Natural killer cell (primary cell): Measurements from ENCODE around the gene TNS3. TPM values are rescaled to one million over a fixed set of nuclear protein-coding genes. Genes with fewer than 3 reads are reported as not detected.

Source experiments
- ATAC-seq, 3 donors: fragments of 150-1000 bp in 2 of 3; fragments of 200-7000 bp in 1 of 3; cut with Tn5 transposase; 1 replicate in 1 of 3; 2 replicates in 2 of 3; pipeline ENCODE4 v1.10.0; 2021; ENCODE audit warnings: mild to moderate bottlenecking in 2 of 3, moderate library complexity in 2 of 3
- DNase-seq, 2 donors: peaks; one replicate each; pipeline versions ENCODE4 v3.0.0 to v3.0.0-alpha.2; 2013 to 2021; ENCODE audit warnings: mixed read lengths in 1 of 2
- H3K27ac ChIP-seq: one replicate; pipeline ENCODE4 v1.5.1; 2013; ENCODE audit warnings: mild to moderate bottlenecking, low read length
- H3K27me3 ChIP-seq: one replicate; pipeline ENCODE4 v1.6.1; 2013; ENCODE audit warnings: low read length; ENCODE audit not compliant: control insufficient read depth, insufficient read depth
- H3K36me3 ChIP-seq: one replicate; pipeline ENCODE4 v1.6.1; 2013; ENCODE audit warnings: low read length; ENCODE audit not compliant: control insufficient read depth, insufficient read depth
- H3K4me1 ChIP-seq: one replicate; pipeline ENCODE4 v1.6.1; 2013; ENCODE audit warnings: low read length; ENCODE audit not compliant: control insufficient read depth, insufficient read depth
- H3K4me3 ChIP-seq: one replicate; pipeline ENCODE4 v1.5.1; 2013; ENCODE audit warnings: low read length
- H3K9me3 ChIP-seq: one replicate; pipeline ENCODE4 v1.6.1; 2013; ENCODE audit warnings: low read length; ENCODE audit not compliant: control insufficient read depth, insufficient read depth
- H3K27ac Mint-ChIP-seq, 2 donors: one replicate each; pipeline ENCODE4 v1.8.0; 2022; ENCODE audit warnings: mild to moderate bottlenecking in 2 of 2, mixed read lengths in 2 of 2, moderate library complexity in 1 of 2
- H3K27me3 Mint-ChIP-seq, 2 donors: one replicate each; pipeline ENCODE4 v1.8.0; 2022; ENCODE audit warnings: low read depth in 2 of 2, mixed read lengths in 2 of 2
- H3K36me3 Mint-ChIP-seq: one replicate; pipeline ENCODE4 v1.8.0; 2022; ENCODE audit warnings: mixed read lengths
- H3K4me1 Mint-ChIP-seq, 2 donors: one replicate each; pipeline ENCODE4 v1.8.0; 2022; ENCODE audit warnings: mixed read lengths in 2 of 2
- H3K4me3 Mint-ChIP-seq: one replicate; pipeline ENCODE4 v1.8.0; 2022; ENCODE audit warnings: mild to moderate bottlenecking, moderate library complexity, mixed read lengths
- H3K9me3 Mint-ChIP-seq, 2 donors: one replicate each; pipeline ENCODE4 v1.8.0; 2022; ENCODE audit warnings: mixed read lengths in 2 of 2
- WGBS: methylation state at CpG from one replicate; pipeline ENCODE4 v1.1.7; 2013; ENCODE audit warnings: missing lambda C conversion rate; ENCODE audit not compliant: insufficient coverage; 5-methylcytosine and 5-hydroxymethylcytosine counted together
- intact Hi-C: fragments of 100-400 bp; cut with micrococcal nuclease; formaldehyde crosslinking; loops from one replicate; pipeline ENCODE4 v1.14.2; 2022
- total RNA-seq, 4 donors: library from RNA; stranded (reverse); fragments of 120-200 nt in 1 of 4; gene quantifications; one replicate each; pipeline versions ENCODE4 v1.2.3 to v1.2.4, GENCODE V29; 2013 to 2022
- TF ChIP-seq, protein P1 (sequence below): fragments of 200-600 bp; IDR thresholded peaks from one replicate; pipeline ENCODE4 v1.8.0; 2022; ENCODE audit warnings: antibody characterized with exemption

TNS3 gene
- total RNA-seq, 3 donors from 2014 or later (not counting 1 experiment from before 2014, with no cell fraction given): 1.6 to 3.5 (median 2.9) TPM

DNA sequence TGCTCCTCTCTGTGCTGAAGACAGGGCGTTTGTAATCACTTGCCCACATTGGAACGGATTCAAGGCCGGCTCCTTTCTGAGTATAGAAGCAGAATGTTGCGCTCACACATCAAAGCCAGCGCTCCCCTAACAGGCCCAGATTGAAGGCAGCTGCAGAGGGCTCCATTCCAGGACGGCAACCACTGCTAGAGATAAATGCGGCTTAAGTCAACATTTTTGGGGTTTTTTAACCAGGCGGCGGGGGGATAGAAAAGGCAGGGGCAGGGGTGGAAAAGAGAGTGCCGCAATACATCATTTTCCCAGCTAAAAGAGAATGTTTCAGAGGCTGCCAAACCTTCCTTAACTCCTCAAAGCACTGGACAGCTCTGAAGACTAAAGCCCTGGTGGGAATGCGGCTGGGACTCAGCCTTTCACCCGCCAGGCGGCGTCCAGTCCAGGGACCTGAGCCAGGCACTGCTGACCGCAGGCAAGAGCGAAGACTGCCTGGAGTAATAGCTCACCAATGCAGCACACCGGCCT is 189.6 kb downstream of the TNS3 start:
- no peak overlapping the region for H3K4me3 Mint-ChIP-seq
- no peaks in the 10 kb centered on the region for H3K36me3 Mint-ChIP-seq
- no peak overlapping the region for H3K27ac Mint-ChIP-seq
- no peaks in the 10 kb centered on the region for H3K27me3 ChIP-seq
- intact Hi-C loops: no loop called here
- no peak for ATAC-seq
- no peak for DNase-seq
- no peaks in the 10 kb centered on the region for H3K4me1 Mint-ChIP-seq
- H3K36me3 ChIP-seq: no peaks in the 10 kb centered on the region
- H3K4me1 ChIP-seq: no peaks in the 10 kb centered on the region
- no peaks in the 10 kb centered on the region for H3K9me3 ChIP-seq
- TF ChIP-seq, protein P1, sequence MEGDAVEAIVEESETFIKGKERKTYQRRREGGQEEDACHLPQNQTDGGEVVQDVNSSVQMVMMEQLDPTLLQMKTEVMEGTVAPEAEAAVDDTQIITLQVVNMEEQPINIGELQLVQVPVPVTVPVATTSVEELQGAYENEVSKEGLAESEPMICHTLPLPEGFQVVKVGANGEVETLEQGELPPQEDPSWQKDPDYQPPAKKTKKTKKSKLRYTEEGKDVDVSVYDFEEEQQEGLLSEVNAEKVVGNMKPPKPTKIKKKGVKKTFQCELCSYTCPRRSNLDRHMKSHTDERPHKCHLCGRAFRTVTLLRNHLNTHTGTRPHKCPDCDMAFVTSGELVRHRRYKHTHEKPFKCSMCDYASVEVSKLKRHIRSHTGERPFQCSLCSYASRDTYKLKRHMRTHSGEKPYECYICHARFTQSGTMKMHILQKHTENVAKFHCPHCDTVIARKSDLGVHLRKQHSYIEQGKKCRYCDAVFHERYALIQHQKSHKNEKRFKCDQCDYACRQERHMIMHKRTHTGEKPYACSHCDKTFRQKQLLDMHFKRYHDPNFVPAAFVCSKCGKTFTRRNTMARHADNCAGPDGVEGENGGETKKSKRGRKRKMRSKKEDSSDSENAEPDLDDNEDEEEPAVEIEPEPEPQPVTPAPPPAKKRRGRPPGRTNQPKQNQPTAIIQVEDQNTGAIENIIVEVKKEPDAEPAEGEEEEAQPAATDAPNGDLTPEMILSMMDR: no peak
- no peak overlapping the region for H3K27ac ChIP-seq
- peaks cover 5 to 9% of the 10 kb centered on the region in 2 donors for H3K27me3 Mint-ChIP-seq
- WGBS: 93% methylated on average over 16 of the region's 17 CpGs
- H3K4me3 ChIP-seq: no peak overlapping the region
- no peaks in the 10 kb centered on the region for H3K9me3 Mint-ChIP-seq

DNA sequence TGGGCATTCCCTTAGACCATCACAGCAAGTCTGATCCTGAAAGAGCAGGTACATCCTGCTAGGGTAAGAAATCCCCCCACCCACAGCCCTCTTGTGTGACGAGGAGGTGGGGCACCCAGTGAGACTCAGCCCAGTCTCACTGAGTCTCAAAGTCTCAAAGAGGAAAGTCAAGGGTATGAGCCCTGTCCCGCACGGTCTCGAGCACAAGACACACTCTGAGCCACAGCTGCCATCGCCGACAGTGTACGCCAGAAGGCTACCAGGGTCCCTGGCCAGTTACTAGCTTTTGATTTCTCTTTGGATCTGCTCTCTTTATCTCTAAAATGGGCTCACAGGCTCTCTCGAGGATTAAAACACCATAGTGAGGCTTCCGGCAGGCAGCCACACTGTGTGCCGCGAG is 190.2 kb downstream of the TNS3 start:
- ATAC-seq: no peak
- no peaks in the 10 kb centered on the region for H3K9me3 ChIP-seq
- Mint-ChIP-seq H3K4me1 (no peaks in the 10 kb centered on the region), H3K9me3 (no peaks in the 10 kb centered on the region), H3K4me3 (no peak overlapping the region), H3K36me3 (no peaks in the 10 kb centered on the region), H3K27ac (no peak overlapping the region), H3K27me3 (peaks cover 5 to 9% of the 10 kb centered on the region in 2 donors)
- intact Hi-C loops: no loop called here
- no peaks in the 10 kb centered on the region for H3K4me1 ChIP-seq
- H3K4me3 ChIP-seq: no peak overlapping the region
- no peak for DNase-seq
- no peaks in the 10 kb centered on the region for H3K36me3 ChIP-seq
- TF ChIP-seq, protein P1: no peak
- 88% methylated on average over 11 of the region's 11 CpGs for WGBS
- H3K27ac ChIP-seq: no peak overlapping the region
- no peaks in the 10 kb centered on the region for H3K27me3 ChIP-seq

DNA sequence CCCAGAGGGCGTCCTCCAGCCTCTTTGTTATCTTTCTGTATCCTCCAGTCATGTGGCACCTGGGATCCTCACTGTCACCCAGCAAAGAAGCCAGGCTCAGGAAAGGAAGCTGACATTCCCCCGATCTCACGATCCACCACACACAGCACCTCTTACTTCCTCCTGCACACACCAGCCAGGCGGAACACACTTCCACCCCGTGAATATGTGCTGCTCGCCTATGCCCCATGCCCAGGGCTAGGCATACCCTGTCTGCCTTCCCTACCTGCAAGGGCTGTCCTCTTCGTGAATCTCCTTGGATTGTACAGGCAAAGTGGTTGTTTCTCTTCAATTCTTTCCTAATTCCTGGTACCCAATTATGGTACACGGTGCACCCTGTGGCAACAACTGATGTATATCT is 191.0 kb downstream of the TNS3 start:
- Mint-ChIP-seq H3K36me3 (no peaks in the 10 kb centered on the region), H3K9me3 (no peaks in the 10 kb centered on the region), H3K27ac (no peak overlapping the region), H3K4me3 (no peak overlapping the region), H3K4me1 (no peaks in the 10 kb centered on the region), H3K27me3 (peaks cover 5 to 6% of the 10 kb centered on the region in 2 donors)
- ATAC-seq (no peak), DNase-seq (no peak)
- no peak overlapping the region for H3K4me3 ChIP-seq
- H3K27ac ChIP-seq: no peak overlapping the region
- 76% methylated on average over 8 of the region's 8 CpGs for WGBS
- H3K27me3 ChIP-seq: no peaks in the 10 kb centered on the region
- intact Hi-C loops: no loop called here
- no peaks in the 10 kb centered on the region for H3K36me3 ChIP-seq
- H3K9me3 ChIP-seq: no peaks in the 10 kb centered on the region
- no peaks in the 10 kb centered on the region for H3K4me1 ChIP-seq
- TF ChIP-seq, protein P1: no peak
